Embryonic facial prominence (tissue), 1 donor: ENCODE measurements around the gene PRKCB.

ENCODE experiments used
- DNase-seq: peaks from one replicate; pipeline ENCODE4 v3.0.0-alpha.2; 2016; ENCODE audit errors: extremely low spot score

PRKCB gene

DNA sequence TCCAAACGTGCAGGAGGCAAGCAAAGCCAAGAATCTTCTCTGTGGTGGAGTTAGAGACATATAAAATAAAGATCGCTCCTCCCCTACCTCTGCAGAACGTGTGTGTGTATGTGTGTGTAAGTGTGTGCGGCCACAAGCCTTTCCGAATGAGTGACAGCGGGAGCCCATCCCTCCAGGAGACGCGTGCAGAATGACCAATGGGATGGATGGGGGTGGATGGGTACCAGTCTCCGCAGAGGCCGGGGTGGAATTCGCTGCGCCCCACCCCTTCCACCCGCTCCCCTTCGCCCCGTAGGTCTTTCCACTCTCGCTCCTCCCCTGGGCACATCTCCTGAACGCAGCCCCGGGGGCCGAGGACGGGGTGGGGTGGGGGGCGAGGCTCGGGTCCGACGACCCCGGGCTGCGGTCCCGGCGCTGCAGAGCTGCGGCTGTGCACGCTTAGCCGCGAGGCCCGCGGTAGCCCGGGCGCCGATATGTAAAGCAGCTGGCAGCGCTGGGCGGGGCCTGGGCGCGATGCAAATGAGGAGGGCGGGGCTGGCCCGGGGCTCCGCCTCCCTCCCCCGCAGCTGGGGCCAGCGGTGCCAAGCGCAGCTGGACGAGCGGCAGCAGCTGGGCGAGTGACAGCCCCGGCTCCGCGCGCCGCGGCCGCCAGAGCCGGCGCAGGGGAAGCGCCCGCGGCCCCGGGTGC, at the start of gene PRKCB:
TSS of gene PRKCB (plus strand) at position 594 of the 688 bp plus-strand sequence.
- DNase-seq: no peak

DNA sequence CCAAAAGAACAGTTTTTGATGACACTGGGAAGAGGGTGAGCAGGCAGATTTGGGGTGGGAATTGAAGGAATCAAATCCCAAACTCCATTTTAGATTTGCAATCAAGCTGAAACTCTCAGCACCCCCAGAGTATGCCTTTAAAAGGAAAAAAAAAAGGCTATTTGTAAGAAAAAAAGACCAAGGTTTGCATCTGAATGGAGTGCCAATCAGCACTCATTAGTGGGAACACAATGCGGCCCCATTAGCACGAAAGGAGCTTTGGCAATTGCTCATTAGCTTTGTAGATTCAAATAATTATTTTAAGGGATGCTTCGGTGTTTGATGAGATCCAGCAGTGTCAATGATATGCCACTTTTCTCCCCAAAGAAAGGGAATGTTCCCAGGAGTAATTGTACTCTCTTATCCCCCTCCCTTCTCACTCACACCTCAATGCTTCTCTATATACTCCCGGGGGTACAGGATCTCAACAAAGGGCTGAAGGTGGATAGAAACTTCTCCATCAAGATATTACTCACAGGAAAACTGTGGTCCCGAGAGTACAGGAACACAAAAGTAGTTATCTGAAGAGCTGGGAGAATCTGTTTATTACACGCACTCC, 48.7 kb upstream of the PRKCB start:
- no peak for DNase-seq

GRCh38 chr16:23788685-23789084, 47.1 kb upstream of the PRKCB start:
- no peak for DNase-seq

DNA sequence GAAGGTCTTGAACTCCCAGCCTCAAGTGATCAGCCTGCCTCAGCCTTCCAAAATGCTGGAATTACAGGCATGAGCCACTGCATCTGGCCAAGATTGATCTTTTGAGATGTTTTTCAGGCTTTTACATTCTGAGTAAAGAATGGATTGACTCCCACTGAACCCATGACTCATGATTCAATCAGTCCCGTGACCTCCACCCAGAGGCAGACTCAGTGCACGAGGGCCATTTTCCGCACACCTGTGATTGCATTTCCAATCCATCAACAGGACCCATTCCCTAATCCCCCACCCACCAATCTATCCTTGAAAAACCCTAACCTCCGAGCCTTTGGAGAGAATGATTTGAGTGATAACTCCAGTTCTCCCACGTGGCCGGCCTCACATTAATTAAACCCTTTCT, 40.4 kb upstream of the PRKCB start:
- no peak for DNase-seq

DNA sequence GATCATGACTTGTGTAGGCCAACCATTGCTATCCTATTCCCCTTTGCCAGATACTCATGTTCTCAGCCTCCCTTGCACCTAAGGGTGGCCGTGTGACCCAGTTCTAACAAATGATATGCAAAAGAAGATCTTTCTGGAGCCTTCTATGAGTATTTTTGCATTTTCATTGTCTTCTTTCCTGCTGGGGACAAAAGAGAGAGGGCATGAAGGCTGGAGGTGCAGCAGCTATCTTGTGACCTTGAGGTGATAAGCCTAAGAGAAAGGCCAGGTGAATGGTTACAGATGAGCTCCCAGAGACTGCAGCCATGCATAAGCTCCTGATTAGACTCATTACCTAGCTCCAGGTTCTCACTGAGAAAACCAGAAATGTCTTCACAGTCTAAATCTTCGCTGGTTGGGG, 38.8 kb upstream of the PRKCB start:
- DNase-seq: no peak

GRCh38 chr16:23801378-23801777, 34.4 kb upstream of the PRKCB start:
- no peak for DNase-seq

- no peak for DNase-seq
Measured at GRCh38 chr16:23802776-23803175, 33.0 kb upstream of the PRKCB start.

DNA sequence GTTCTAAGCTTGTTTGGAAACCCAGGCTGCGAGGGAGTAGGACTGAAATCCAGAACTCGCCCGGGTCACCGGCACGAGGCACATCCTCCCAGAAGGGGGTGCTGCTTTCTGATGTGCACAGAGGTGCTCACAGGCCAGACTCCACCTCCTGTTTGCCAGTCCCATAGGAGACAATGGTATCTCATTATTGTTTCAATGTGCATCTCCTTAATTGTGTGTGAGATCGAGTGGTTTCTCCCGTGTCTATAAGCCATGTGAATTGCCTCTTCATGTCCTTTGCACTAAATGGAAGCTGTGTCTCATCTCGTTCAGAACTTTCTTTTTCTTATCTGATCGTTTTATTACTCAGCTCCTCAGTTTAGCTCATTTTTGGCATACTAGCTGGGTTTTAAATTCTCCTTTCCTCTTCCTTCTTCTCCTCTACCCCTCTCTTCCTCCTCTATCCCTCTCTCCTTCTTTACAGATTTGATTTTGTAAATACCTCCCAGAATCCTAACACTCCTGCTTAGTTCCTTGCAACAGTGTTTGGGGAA, 32.1 kb upstream of the PRKCB start:
- DNase-seq: no peak

GRCh38 chr16:23807028-23807427, 28.8 kb upstream of the PRKCB start:
- no peak for DNase-seq

GRCh38 chr16:23821467-23821866, 14.3 kb upstream of the PRKCB start:
- DNase-seq: no peak

GRCh38 chr16:23821875-23822688, 13.7 kb upstream of the PRKCB start:
- DNase-seq: no peak

GRCh38 chr16:23823475-23824384, 12.1 kb upstream of the PRKCB start:
- DNase-seq: no peak

GRCh38 chr16:23824909-23825308, 10.9 kb upstream of the PRKCB start:
- no peak for DNase-seq

DNA sequence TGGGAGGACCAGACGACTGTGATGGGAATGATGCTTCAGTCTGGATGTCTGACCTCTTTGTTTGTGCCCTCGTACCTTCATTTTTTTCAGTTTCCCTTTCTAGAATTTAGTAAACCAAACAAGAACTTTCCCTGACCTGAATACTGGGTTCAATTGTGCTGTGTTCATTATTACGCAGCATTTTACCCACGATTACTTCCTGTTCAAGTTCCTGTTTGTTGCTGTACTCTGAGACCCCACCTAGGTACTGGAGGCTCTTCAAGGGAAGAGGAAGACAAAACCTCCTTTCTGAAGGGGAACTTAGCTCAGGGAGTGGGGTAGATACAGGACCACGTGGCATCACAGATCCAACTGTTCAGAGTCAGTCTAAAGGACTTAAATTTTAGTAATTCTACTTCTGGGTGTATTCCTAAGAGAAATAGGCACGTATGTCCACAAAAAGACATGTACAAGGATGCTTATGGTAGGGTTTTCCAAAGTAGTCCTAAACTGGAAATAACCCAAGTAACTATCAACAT, 9.2 kb upstream of the PRKCB start:
- DNase-seq: no peak

DNA sequence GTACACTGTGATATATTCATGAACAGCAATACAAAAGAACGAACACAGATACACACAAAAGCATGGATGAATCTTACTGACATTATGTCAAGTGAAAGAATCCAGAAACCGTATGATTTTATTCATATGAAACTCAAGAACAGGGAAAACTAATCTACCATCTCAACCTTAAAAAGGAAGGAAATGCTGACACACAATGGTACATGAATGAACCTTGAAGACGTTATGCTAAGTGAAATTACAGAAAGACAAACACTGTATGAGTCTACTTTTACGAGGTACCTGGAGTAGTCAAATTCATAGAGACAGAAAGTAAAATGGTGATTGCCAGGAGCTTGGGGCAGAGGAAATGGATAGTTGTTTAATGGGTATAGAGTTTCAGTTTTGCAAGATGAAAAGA, 8.7 kb upstream of the PRKCB start:
- no peak for DNase-seq

GRCh38 chr16:23829454-23829853, 6.3 kb upstream of the PRKCB start:
- DNase-seq: no peak

DNA sequence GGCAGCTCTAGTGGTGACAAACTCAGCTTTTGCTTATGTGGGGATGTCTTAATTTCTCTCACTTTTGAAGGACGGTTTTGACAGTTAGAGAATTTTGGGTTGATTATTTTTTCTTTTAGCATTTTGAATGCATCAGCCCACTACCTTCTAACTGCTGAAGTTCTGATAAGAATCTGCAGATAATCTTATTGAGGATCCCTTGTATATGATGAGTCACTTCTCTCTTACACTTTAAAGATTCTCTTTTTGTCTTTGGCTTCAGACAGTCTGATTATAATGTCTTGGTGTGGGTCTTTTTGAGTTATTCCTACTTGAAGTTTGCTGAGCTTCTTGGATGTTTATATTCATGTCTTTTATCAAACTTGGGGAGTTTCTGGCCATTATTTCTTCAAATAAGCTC, 5.5 kb upstream of the PRKCB start:
- DNase-seq: no peak

DNA sequence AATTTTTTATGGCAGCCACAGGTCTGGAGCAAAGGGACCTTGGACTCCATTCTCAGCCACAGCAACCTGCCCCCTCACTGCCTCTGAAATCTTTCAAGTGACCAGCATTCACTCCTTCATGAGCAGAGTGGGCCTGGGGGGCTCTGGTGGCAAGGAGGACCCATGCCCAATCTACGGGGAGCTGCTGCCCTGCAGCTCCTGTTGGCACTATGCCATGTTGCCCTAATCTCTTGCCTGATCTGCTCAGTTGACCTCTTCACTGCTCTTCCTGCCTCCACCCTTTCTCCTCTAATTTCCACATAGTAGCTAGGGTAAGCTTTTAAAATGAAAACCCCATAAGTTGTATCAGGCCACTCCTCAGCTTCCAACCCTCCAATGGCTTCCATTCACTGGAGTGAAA, 2.9 kb upstream of the PRKCB start:
- DNase-seq: no peak

- DNase-seq: no peak
Measured at GRCh38 chr16:23833504-23833903, 2.3 kb upstream of the PRKCB start.

- no peak for DNase-seq
Measured at GRCh38 chr16:23833960-23834685, 1.7 kb upstream of the PRKCB start.

GRCh38 chr16:23836078-23836403, 258 bp downstream of the PRKCB start:
- no peak for DNase-seq
